Keratinocyte (primary cell): ENCODE data around the gene WDSUB1. TPM values are rescaled to one million over a fixed set of nuclear protein-coding genes. Genes with fewer than 3 reads are reported as not detected.

Source experiments
- DNase-seq: peaks from one replicate; pipeline ENCODE4 v3.0.0-alpha.2; 2011; ENCODE audit warnings: low read depth, missing footprints, low spot score
- FAIRE-seq: peaks from 2 replicates; lab custom pipeline; 2011; peaks lifted over from hg19 to GRCh38; lab: Jason Lieb, UNC
- H2AFZ ChIP-seq: 2 replicates; pipeline ENCODE4 v1.6.0; 2012; ENCODE audit warnings: low read length, control low read depth, inconsistent platforms; ENCODE audit not compliant: control insufficient read depth
- H3K27ac ChIP-seq: 2 replicates; pipeline ENCODE4 v1.5.1; 2011; ENCODE audit warnings: low read length; ENCODE audit not compliant: control insufficient read depth, insufficient read depth
- H3K27me3 ChIP-seq: 3 replicates; pipeline ENCODE4 v1.6.0; 2011; ENCODE audit warnings: low read length; ENCODE audit not compliant: control insufficient read depth, insufficient read depth; ENCODE audit errors: extremely low read depth
- H3K36me3 ChIP-seq, 2 experiments: 2 replicates in 1 of 2; 3 replicates in 1 of 2; pipeline ENCODE4 v1.5.1; 2011; ENCODE audit warnings: low read length in 2 of 2, mild to moderate bottlenecking in 1 of 2; ENCODE audit not compliant: control insufficient read depth in 2 of 2, insufficient read depth in 2 of 2; ENCODE audit errors: extremely low read depth in 1 of 2
- H3K4me1 ChIP-seq: 3 replicates; pipeline ENCODE4 v1.5.1; 2011; ENCODE audit warnings: low read length; ENCODE audit not compliant: control insufficient read depth, insufficient read depth; ENCODE audit errors: extremely low read depth
- H3K4me2 ChIP-seq: 3 replicates; pipeline ENCODE4 v1.6.0; 2011; ENCODE audit warnings: low read depth, low read length; ENCODE audit not compliant: control insufficient read depth, insufficient read depth; ENCODE audit errors: extremely low read depth
- H3K4me3 ChIP-seq, 3 experiments: fragments of 200-600 bp in 1 of 3; sonication (generic) in 1 of 3; 2 replicates in 2 of 3; 3 replicates in 1 of 3; pipeline ENCODE4 v1.5.1; 2011 to 2016; ENCODE audit warnings: low read length in 3 of 3, mild to moderate bottlenecking in 3 of 3, control low read depth in 2 of 3, inconsistent platforms in 1 of 3, low read depth in 1 of 3, mixed read lengths in 1 of 3, mixed run types in 1 of 3, moderate library complexity in 1 of 3; ENCODE audit not compliant: control insufficient read depth in 2 of 3, insufficient read depth in 2 of 3; ENCODE audit errors: extremely low read depth in 1 of 3
- H3K79me2 ChIP-seq: 2 replicates; pipeline ENCODE4 v1.6.0; 2012; ENCODE audit warnings: low read length; ENCODE audit not compliant: control insufficient read depth, insufficient read depth
- H3K9ac ChIP-seq: 3 replicates; pipeline ENCODE4 v1.6.0; 2011; ENCODE audit warnings: low read length; ENCODE audit not compliant: control insufficient read depth, insufficient read depth; ENCODE audit errors: extremely low read depth
- H3K9me1 ChIP-seq: 3 replicates; pipeline ENCODE4 v1.6.0; 2011; ENCODE audit warnings: low read length; ENCODE audit not compliant: control insufficient read depth, insufficient read depth; ENCODE audit errors: extremely low read depth
- H3K9me3 ChIP-seq: 2 replicates; pipeline ENCODE4 v1.5.1; 2012; ENCODE audit warnings: low read depth, low read length; ENCODE audit not compliant: control insufficient read depth
- H4K20me1 ChIP-seq: 3 replicates; pipeline ENCODE4 v1.6.0; 2011; ENCODE audit warnings: low read length; ENCODE audit not compliant: control insufficient read depth, insufficient read depth; ENCODE audit errors: extremely low read depth
- CTCF ChIP-seq, 3 experiments: IDR thresholded peaks in 1 of 3; conservative IDR thresholded peaks in 1 of 3; optimal IDR thresholded peaks in 1 of 3; 2 replicates in 2 of 3; 3 replicates in 1 of 3; pipeline versions ENCODE3 to v1.5.1; 2011; ENCODE audit warnings: low read length in 3 of 3, mild to moderate bottlenecking in 3 of 3, moderate library complexity in 2 of 3, control low read depth in 1 of 3, inconsistent platforms in 1 of 3; ENCODE audit not compliant: insufficient read depth in 2 of 3; ENCODE audit errors: extremely low read depth in 1 of 3
- EZH2 ChIP-seq: IDR thresholded peaks from one replicate; pipeline ENCODE4 v1.6.1; 2012; ENCODE audit warnings: inconsistent platforms, mild to moderate bottlenecking, low read length, moderate library complexity
- dilution Hi-C: fragments of 300-500 bp; cut with MboI; formaldehyde crosslinking; loops from one replicate; pipeline ENCODE4 v1.7.0; 2020; ENCODE audit warnings: low sequenced_read_pairs; ENCODE audit not compliant: extremely low pct_ligation_motif_present
- polyA plus RNA-seq, 5 experiments: library from polyadenylated mRNA; depleted of rRNA in 3 of 5; stranded (reverse) in 3 of 5; stranded (forward) in 1 of 5; unstranded in 1 of 5; fragments of >200 nt; gene quantifications; 1 replicate in 1 of 5; 2 replicates in 3 of 5; 3 replicates in 1 of 5; pipeline versions ENCODE4 v1.2.1 to v1.2.3, GENCODE V29; 2011 to 2012; ENCODE audit warnings: missing spikeins in 2 of 5, low read depth in 1 of 5, low replicate concordance in 1 of 5

The WDSUB1 gene
- polyA plus RNA-seq, 1 donor (not counting 4 experiments of a cell fraction or from before 2014, with no cell fraction given) = 4.0 TPM

- Histone ChIP-seq H3K4me3 (no peak overlapping the region), H3K27me3 (no peaks in the 10 kb centered on the region), H2AFZ (no peak overlapping the region), H3K9me3 (no peaks in the 10 kb centered on the region), H3K36me3 (peaks cover 34 to 47% of the 10 kb centered on the region in 2 experiments), H3K27ac (no peak overlapping the region), H3K4me2 (no peak overlapping the region), H3K4me1 (no peaks in the 10 kb centered on the region), H3K9ac (no peak overlapping the region), H3K79me2 (no peaks in the 10 kb centered on the region), H3K9me1 (no peaks in the 10 kb centered on the region), H4K20me1 (no peaks in the 10 kb centered on the region)
- dilution Hi-C loops = no loop called here
- DNase-seq (no peak), FAIRE-seq (no peak)
- TF ChIP-seq EZH2 = no peak
- TF ChIP-seq CTCF (optimal IDR thresholded peaks at IDR 0.05 in 1 of 3, IDR thresholded peaks at IDR 0.05 in 1 of 3, conservative IDR thresholded peaks at IDR 0.05 in 1 of 3; ENCODE audit: extremely low read depth in 1 of 3, insufficient read depth in 2 of 3, low read length in 3 of 3) = no peak
Measured at GRCh38 chr2:159224061-159224813, 62.3 kb downstream of the WDSUB1 start.

GRCh38 chr2:159219394-159219998, 67.0 kb downstream of the WDSUB1 start:
- dilution Hi-C loops = no loop called here
- DNase-seq (no peak), FAIRE-seq (no peak)

More at GRCh38 chr2:159219394-159219998, 67.0 kb downstream of the WDSUB1 start:
- peaks cover 44 to 48% of the 10 kb centered on the region in 2 experiments for H3K36me3 ChIP-seq
- no peak overlapping the region for H2AFZ ChIP-seq
- no peaks in the 10 kb centered on the region for H4K20me1 ChIP-seq
- H3K9ac ChIP-seq = no peak overlapping the region
- no peaks in the 10 kb centered on the region for H3K27me3 ChIP-seq
- no peak overlapping the region for H3K27ac ChIP-seq
- no peak overlapping the region for H3K4me2 ChIP-seq
- no peak overlapping the region for H3K4me3 ChIP-seq
- no peaks in the 10 kb centered on the region for H3K79me2 ChIP-seq
- H3K4me1 ChIP-seq = no peaks in the 10 kb centered on the region
- TF ChIP-seq CTCF (optimal IDR thresholded peaks at IDR 0.05 in 1 of 3, IDR thresholded peaks at IDR 0.05 in 1 of 3, conservative IDR thresholded peaks at IDR 0.05 in 1 of 3; ENCODE audit: extremely low read depth in 1 of 3, insufficient read depth in 2 of 3, low read length in 3 of 3) (no peak), EZH2 (no peak)
- no peaks in the 10 kb centered on the region for H3K9me1 ChIP-seq
- H3K9me3 ChIP-seq = no peaks in the 10 kb centered on the region
